ENCODE results near the gene SKI.
"Not testable (repeated sequence)": the region's sequence is repeated elsewhere in the genome, so short reads cannot be mapped to it uniquely, and the experiment has no call there.

Gene SKI

GRCh38 chr1:2313651-2314261, 85.6 kb downstream of the SKI start:
- no peak for DNase-seq

- DNase-seq: no peak
These were observed 86.2 kb downstream of the SKI start for GRCh38 chr1:2314273-2314802.

GRCh38 chr1:2314803-2315673, 86.9 kb downstream of the SKI start:
- no peak for DNase-seq

GRCh38 chr1:2315674-2316450, 87.7 kb downstream of the SKI start:
- no peak for DNase-seq

- DNase-seq: no peak
These were observed 88.4 kb downstream of the SKI start for GRCh38 chr1:2316451-2316961.

GRCh38 chr1:2317230-2318065, 89.3 kb downstream of the SKI start:
- no peak for DNase-seq

GRCh38 chr1:2318314-2319278, 90.5 kb downstream of the SKI start:
- no peak for DNase-seq

- DNase-seq: no peak
These were observed 91.2 kb downstream of the SKI start for GRCh38 chr1:2319291-2319690.

GRCh38 chr1:2320006-2320405, 91.9 kb downstream of the SKI start:
- DNase-seq: no peak

- no peak for DNase-seq
These were observed 92.9 kb downstream of the SKI start for GRCh38 chr1:2320760-2321667.

- DNase-seq: no peak
These were observed 94.0 kb downstream of the SKI start for GRCh38 chr1:2322065-2322571.

GRCh38 chr1:2322581-2323211, 94.6 kb downstream of the SKI start:
- DNase-seq: no peak

- DNase-seq: no peak
These were observed 95.4 kb downstream of the SKI start for GRCh38 chr1:2323451-2323974.

- DNase-seq: no peak
These were observed 96.6 kb downstream of the SKI start for GRCh38 chr1:2324553-2325366.

- DNase-seq: no peak
These were observed 98.4 kb downstream of the SKI start for GRCh38 chr1:2326524-2326923.

GRCh38 chr1:2327162-2327561, 99.0 kb downstream of the SKI start:
- DNase-seq: not testable (repeated sequence)

GRCh38 chr1:2327841-2328240, 99.7 kb downstream of the SKI start:
- no peak for DNase-seq

Measured in SIG-M5 (cell line).